NB4 (cell line): ENCODE data around the gene TLN1.

Experiments used
- MYC ChIP-seq: IDR thresholded peaks from 2 replicates; pipeline ENCODE4 v1.6.1; 2011; ENCODE audit warnings: low read depth, low read length
- POLR2A ChIP-seq: IDR thresholded peaks from 2 replicates; pipeline ENCODE4 v1.6.1; 2011; ENCODE audit warnings: mild to moderate bottlenecking; ENCODE audit not compliant: insufficient read length; ENCODE audit errors: extremely low read depth
- TF ChIP-seq, protein P1 (sequence below): IDR thresholded peaks from one replicate; pipeline ENCODE4 v1.5.1; 2012; ENCODE audit warnings: low read depth, low read length
- TF ChIP-seq, protein P2 (sequence below): IDR thresholded peaks from 2 replicates; pipeline ENCODE4 v1.6.1; 2011; ENCODE audit warnings: low read depth, low read length

DNA sequence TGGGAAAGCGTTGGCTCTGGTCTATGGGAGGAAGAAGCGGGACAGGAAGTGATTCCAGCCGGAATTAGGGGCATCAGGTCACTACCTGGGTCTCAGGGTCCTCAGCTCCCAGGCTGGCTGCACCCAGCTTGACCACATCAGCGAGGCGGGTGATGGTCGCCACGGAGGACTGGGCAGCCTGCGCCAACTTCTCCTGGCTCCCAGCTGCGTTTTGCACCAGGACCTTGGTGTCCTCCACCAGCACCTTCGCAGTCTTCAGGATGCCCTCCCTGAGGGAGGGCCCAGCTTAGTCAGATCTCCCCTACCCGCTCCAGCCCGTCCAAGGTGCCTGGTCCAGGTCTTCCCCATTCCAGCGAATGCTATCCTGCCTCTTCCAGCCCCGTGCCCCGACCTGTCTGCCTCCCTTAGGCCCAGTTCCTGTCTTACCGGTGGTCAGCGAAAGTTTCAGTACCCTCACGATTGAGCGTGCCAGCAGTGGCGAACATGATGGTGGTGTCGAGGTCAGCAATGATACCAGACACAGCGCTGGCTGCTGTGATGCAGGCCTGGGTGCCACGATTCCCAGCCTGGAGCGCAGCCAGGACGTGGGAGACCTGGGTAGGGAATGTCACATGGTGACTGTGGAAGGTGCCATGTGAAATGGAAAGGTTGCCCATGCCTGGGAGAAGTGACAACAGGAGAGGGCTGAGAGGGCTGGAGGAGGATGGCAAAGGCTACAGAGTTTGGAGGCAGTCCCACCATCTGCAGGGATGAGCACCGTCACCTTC, 27.9 kb downstream of the TLN1 start:
- TF ChIP-seq, protein P1, sequence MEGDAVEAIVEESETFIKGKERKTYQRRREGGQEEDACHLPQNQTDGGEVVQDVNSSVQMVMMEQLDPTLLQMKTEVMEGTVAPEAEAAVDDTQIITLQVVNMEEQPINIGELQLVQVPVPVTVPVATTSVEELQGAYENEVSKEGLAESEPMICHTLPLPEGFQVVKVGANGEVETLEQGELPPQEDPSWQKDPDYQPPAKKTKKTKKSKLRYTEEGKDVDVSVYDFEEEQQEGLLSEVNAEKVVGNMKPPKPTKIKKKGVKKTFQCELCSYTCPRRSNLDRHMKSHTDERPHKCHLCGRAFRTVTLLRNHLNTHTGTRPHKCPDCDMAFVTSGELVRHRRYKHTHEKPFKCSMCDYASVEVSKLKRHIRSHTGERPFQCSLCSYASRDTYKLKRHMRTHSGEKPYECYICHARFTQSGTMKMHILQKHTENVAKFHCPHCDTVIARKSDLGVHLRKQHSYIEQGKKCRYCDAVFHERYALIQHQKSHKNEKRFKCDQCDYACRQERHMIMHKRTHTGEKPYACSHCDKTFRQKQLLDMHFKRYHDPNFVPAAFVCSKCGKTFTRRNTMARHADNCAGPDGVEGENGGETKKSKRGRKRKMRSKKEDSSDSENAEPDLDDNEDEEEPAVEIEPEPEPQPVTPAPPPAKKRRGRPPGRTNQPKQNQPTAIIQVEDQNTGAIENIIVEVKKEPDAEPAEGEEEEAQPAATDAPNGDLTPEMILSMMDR = no peak
- TF ChIP-seq POLR2A (no peak), MYC (no peak)
- TF ChIP-seq, protein P2, sequence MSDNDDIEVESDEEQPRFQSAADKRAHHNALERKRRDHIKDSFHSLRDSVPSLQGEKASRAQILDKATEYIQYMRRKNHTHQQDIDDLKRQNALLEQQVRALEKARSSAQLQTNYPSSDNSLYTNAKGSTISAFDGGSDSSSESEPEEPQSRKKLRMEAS = no peak
